COLO668 (cell line): ENCODE data around the gene DBN1.

ENCODE experiments used
- DNase-seq: peaks from one replicate; lab custom pipeline; 2025; ENCODE audit not compliant: unreplicated experiment; lab: John Stamatoyannopoulos, UW

DBN1 gene

DNA sequence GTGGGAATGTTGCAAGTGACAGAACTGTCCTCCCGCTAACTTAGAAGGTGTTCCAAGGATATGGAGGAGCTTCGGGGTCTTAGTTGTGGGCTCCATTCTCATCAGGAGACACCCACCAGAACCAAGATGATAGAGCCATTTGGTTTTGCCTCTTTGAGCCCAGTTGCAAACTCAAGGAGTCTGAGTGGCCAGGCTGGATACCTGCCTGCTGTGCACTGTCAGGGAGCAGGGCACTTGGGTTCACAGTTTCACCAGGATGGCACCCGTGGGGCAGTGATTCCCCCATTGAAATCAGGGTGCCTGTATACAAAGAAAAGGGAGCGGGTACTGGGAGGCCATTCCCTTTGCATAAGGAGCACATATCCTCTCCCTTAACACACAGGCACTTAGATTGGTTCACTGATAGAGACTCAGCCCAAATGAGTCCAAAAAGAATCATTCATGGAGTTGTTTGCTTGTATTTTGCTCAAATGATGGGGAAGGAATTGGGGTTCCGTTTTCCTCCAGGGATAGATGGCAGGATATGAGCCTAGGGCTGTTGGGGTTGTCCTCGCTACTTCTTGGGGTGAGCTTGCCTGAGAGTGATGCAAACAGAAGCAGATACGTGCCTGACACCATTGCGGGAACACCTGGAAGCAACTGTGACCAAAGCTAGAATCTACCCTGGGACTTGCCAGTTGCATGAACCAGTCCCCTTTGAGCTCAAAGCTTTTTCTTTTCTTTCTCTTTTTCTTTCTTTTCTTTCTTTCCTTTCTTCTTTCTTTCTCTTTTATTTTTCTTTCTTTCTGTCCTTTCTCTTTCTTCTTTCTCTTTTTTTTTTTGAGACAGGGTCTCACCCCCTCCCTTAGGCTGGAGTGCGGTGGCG, 28.1 kb downstream of the DBN1 start:
- no peak for DNase-seq

GRCh38 chr5:177444106-177445051, 29.1 kb downstream of the DBN1 start:
- no peak for DNase-seq

GRCh38 chr5:177443144-177443983, 30.1 kb downstream of the DBN1 start:
- DNase-seq = no peak

DNA sequence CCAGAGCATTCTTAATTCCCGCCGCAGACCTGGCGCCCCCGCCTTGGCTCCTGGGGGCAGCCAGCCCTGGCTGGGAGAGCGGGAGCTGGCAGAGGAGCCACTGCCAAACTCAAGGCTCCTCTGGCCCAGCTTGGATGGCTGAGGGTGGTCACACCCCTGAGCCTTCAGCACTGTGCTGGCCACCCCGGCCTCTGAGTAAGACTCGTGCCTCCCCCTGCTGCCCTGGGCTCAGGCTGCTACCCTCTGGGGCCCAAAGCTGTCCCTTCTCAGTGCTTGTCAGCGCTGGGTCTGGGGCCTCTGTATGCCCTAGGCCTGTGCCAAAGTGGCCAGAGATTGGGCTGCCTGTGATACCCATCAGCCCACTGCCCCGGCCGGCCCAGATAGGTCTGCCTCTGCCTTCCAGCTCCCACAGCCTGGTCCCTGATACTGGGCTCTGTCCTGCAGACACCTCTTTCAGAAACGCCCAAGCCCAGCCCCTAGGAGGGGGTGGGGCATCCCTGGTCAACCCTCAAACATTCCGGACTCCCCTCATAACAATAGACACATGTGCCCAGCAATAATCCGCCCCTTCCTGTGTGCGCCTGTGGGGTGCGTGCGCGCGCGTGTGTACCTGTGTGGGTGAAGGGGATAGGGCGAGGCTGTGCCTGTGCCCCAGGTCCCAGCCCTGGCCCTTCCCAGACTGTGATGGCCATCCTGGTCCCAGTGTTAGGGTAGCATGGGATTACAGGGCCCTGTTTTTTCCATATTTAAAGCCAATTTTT, 31.2 kb downstream of the DBN1 start:
- DNase-seq = no peak

- DNase-seq = no peak
Observed at GRCh38 chr5:177440990-177441780, 32.2 kb downstream of the DBN1 start.

- no peak for DNase-seq
Observed at GRCh38 chr5:177440211-177440989, 33.0 kb downstream of the DBN1 start.

DNA sequence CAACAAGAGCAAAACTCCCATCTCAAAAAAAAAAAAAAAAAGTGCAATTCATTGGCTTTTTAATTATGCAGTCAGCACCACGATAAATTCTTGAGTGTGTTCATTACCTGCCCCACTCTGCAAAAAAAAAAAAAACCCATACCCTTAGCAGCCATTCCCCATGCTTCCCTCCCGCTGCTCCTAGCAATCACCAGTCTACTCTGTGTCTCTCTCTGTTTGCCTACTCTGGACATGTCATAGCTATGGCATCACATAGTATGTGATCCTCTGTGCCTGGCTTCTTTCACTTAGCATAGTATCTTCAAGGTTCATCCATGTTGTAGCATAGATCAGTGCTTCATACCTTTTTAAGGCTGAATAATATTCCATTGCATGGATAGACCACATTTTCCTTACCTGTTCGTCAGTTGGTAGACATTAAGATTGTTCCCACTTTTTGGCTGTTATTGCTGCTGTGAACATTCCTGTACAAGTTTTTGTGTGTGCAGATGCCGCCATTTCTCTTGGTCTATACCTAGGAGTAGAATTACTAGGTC, 33.8 kb downstream of the DBN1 start:
- DNase-seq = no peak

- no peak for DNase-seq
Observed at GRCh38 chr5:177438468-177438867, 35.0 kb downstream of the DBN1 start.

DNA sequence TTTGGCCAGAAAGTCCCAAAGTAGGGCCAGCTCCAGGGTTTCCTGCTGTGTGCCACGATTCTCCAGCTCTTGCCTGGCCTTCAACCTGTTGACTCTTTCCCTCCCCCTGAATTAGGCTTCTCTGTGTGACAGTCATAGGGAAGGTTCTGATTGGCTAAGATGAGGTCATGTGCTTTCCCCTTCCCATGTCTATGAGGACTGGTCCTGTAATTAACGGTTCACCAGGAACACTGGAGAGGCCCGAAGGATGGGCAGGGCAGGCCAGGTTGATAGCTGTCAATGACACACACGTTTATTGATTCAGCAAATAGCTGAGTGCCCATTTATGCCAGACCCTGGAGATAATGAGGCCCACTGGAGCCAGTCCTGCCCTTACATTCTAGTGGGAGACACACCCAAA, 35.8 kb downstream of the DBN1 start:
- no peak for DNase-seq

GRCh38 chr5:177435847-177436536, 37.4 kb downstream of the DBN1 start:
- no peak for DNase-seq

GRCh38 chr5:177434942-177435738, 38.3 kb downstream of the DBN1 start:
- DNase-seq = no peak

DNA sequence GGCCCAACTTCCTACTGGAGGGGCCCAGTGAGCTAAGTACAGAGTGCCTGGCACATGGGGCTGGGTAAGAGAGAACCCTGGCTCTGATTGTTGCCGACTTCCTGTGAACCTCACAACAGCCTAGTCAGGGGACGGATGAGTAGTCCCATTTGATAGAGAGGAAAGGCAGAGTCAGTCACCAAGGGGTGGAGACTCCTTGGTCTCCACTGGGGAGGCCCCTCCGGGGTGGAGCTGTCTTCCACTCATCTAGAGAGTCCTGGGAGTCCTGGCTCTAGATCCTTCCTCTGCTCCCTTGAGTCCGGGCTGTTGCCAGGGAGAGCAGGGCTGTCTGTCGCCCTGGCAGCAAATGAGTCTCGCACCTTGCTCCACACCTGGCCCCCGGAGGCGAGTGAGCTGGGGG, 39.0 kb downstream of the DBN1 start:
- no peak for DNase-seq

- DNase-seq = no peak
Observed at GRCh38 chr5:177433658-177434217, 39.7 kb downstream of the DBN1 start.

GRCh38 chr5:177432839-177433657, 40.4 kb downstream of the DBN1 start:
- DNase-seq = no peak

DNA sequence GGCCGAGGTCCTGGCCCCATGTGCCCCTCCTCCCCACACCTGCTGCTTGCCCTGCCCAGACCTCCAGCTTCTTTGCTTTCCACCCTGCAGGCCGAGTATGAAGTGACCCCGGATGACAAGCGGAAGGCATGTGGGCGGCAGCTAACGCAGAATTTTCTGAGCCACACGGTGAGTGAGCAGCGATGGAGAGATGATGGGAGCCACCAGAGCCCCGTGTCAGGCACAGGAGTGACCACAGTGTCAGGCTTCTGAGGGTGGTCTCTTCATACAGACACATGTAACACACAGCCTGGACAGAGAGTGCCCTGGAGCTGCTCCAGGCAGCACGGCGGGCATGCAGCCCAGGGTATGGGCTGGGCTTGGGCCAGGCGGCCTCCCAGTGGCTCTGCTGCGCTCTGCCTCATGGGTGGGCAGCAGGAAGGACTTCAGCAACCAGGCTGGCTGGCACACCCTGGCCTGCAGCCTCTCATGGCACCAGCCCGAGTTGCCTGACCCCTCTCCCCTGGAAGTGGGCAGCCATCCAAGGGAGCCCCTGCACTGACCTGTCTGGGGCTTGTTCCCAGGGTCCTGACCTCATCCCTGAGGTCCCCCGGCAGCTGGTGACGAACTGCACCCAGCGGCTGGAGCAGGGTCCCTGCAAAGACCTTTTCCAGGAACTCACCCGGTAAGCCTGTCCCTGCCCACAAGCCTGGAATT, 41.1 kb downstream of the DBN1 start:
- no peak for DNase-seq
